Measurements from ENCODE around the gene KCNA10. TPM values are rescaled to one million over a fixed set of nuclear protein-coding genes. Genes with fewer than 3 reads are reported as not detected.

Gene KCNA10
- total and polyA plus RNA-seq, 2 experiments from 2014 or later, result not detected

DNA sequence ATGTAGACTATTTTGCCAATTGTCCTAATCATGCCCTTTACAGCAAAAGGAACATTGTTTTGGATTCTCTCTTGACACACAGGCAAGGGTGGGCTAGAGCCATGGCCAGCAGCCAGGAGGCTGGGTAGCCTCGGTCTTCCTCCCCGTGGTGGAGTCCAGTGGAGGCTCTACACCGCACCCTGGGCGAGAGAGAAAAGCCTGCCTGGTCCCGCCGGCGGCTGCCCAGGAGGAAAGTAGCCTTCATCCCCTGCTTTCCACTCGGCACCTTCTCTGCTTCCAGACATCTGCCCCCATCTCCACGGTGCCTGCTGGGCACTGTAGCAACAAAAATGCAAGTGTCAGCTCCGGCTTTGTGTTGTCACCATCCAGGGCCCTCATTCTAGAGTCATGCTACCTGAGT is 46.4 kb downstream of the KCNA10 start (continued):
- TF ChIP-seq, protein P1, sequence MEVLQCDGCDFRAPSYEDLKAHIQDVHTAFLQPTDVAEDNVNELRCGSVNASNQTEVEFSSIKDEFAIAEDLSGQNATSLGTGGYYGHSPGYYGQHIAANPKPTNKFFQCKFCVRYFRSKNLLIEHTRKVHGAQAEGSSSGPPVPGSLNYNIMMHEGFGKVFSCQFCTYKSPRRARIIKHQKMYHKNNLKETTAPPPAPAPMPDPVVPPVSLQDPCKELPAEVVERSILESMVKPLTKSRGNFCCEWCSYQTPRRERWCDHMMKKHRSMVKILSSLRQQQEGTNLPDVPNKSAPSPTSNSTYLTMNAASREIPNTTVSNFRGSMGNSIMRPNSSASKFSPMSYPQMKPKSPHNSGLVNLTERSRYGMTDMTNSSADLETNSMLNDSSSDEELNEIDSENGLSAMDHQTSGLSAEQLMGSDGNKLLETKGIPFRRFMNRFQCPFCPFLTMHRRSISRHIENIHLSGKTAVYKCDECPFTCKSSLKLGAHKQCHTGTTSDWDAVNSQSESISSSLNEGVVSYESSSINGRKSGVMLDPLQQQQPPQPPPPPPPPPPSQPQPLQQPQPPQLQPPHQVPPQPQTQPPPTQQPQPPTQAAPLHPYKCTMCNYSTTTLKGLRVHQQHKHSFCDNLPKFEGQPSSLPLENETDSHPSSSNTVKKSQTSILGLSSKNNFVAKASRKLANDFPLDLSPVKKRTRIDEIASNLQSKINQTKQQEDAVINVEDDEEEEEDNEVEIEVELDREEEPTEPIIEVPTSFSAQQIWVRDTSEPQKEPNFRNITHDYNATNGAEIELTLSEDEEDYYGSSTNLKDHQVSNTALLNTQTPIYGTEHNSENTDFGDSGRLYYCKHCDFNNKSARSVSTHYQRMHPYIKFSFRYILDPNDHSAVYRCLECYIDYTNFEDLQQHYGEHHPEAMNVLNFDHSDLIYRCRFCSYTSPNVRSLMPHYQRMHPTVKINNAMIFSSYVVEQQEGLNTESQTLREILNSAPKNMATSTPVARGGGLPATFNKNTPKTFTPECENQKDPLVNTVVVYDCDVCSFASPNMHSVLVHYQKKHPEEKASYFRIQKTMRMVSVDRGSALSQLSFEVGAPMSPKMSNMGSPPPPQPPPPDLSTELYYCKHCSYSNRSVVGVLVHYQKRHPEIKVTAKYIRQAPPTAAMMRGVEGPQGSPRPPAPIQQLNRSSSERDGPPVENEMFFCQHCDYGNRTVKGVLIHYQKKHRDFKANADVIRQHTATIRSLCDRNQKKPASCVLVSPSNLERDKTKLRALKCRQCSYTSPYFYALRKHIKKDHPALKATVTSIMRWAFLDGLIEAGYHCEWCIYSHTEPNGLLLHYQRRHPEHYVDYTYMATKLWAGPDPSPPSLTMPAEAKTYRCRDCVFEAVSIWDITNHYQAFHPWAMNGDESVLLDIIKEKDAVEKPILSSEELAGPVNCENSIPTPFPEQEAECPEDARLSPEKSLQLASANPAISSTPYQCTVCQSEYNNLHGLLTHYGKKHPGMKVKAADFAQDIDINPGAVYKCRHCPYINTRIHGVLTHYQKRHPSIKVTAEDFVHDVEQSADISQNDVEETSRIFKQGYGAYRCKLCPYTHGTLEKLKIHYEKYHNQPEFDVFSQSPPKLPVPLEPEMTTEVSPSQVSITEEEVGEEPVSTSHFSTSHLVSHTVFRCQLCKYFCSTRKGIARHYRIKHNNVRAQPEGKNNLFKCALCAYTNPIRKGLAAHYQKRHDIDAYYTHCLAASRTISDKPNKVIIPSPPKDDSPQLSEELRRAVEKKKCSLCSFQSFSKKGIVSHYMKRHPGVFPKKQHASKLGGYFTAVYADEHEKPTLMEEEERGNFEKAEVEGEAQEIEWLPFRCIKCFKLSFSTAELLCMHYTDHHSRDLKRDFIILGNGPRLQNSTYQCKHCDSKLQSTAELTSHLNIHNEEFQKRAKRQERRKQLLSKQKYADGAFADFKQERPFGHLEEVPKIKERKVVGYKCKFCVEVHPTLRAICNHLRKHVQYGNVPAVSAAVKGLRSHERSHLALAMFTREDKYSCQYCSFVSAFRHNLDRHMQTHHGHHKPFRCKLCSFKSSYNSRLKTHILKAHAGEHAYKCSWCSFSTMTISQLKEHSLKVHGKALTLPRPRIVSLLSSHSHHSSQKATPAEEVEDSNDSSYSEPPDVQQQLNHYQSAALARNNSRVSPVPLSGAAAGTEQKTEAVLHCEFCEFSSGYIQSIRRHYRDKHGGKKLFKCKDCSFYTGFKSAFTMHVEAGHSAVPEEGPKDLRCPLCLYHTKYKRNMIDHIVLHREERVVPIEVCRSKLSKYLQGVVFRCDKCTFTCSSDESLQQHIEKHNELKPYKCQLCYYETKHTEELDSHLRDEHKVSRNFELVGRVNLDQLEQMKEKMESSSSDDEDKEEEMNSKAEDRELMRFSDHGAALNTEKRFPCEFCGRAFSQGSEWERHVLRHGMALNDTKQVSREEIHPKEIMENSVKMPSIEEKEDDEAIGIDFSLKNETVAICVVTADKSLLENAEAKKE (CRISPR knock-in tag; IDR thresholded peaks at IDR 0.05), result no peak
- TF ChIP-seq ZNF114 (CRISPR knock-in tag; IDR thresholded peaks at IDR 0.05), result no peak

DNA sequence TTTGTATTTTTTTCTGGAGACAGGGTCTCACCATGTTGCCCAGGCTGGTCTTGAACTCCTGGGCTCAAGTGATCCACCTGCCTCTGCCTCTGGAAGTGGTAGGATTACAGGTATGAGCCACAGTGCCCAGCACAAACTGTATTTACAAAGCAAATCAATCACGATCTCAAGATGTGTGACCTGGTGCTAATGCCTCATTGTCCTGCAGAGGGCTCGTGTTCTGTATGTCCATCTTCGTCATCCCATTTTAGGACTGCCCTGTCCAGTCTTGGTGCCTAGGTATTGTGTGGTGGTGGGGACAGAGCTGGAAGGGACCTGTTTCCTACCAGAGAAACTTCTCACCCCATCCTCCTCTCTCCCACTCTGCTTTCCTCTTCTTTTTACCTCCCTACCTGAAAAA is 47.8 kb downstream of the KCNA10 start:
- TF ChIP-seq POLR2AphosphoS5 (IDR thresholded peaks at IDR 0.05; ENCODE audit: low read depth), result no peak
- TF ChIP-seq, protein P2, sequence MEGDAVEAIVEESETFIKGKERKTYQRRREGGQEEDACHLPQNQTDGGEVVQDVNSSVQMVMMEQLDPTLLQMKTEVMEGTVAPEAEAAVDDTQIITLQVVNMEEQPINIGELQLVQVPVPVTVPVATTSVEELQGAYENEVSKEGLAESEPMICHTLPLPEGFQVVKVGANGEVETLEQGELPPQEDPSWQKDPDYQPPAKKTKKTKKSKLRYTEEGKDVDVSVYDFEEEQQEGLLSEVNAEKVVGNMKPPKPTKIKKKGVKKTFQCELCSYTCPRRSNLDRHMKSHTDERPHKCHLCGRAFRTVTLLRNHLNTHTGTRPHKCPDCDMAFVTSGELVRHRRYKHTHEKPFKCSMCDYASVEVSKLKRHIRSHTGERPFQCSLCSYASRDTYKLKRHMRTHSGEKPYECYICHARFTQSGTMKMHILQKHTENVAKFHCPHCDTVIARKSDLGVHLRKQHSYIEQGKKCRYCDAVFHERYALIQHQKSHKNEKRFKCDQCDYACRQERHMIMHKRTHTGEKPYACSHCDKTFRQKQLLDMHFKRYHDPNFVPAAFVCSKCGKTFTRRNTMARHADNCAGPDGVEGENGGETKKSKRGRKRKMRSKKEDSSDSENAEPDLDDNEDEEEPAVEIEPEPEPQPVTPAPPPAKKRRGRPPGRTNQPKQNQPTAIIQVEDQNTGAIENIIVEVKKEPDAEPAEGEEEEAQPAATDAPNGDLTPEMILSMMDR (conservative IDR thresholded peaks at IDR 0.05; ENCODE audit: low read depth in 2 of 2), result 0 out of 4 replicates have a peak, but pooled peaks of 1 of the 2 experiments have one; percentile 14
- Mint-ChIP-seq H3K9me3 (no peaks in the 10 kb centered on the region), H3K27me3 (ENCODE audit: insufficient read depth, low read depth, poor library complexity) (peaks cover 2% of the 10 kb centered on the region), H3K4me3 (no peak overlapping the region), H3K36me3 (ENCODE audit: low read depth) (no peaks in the 10 kb centered on the region), H3K4me1 (no peaks in the 10 kb centered on the region), H3K27ac (no peak overlapping the region)
- Histone ChIP-seq H3K4me1 (ENCODE audit: insufficient read depth) (no peaks in the 10 kb centered on the region), H3K27me3 (ENCODE audit: insufficient read depth) (no peaks in the 10 kb centered on the region), H3K36me3 (ENCODE audit: insufficient read depth) (no peaks in the 10 kb centered on the region), H3K27ac (ENCODE audit: low read depth) (no peak overlapping the region), H2AFZ (no peak overlapping the region), H3K79me2 (replicated peaks; ENCODE audit: insufficient read depth) (no peaks in the 10 kb centered on the region), H3K4me3 (no peak overlapping the region), H3K9me2 (ENCODE audit: insufficient read depth) (no peaks in the 10 kb centered on the region), H3K4me2 (no peak overlapping the region), H4K20me1 (replicated peaks; ENCODE audit: insufficient read depth) (no peaks in the 10 kb centered on the region), H3F3A (replicated peaks; ENCODE audit: low read depth) (no peaks in the 10 kb centered on the region)
- DNase-seq (ENCODE audit: low spot score) (no peak), ATAC-seq (no peak)

Other genes with a start within 250 kb of the KCNA10 start
- gene RBM15, start 179.8 kb downstream of the KCNA10 start, total RNA-seq (2014; rRNA removed; shearing (Covaris generic)), result 68.3 and 84.0 TPM in 2 replicates
- 20.6 and 20.8 TPM in 2 replicates for gene RBM15, start 179.8 kb downstream of the KCNA10 start, polyA plus RNA-seq (2016; fragmentation: Nextera tagmentation; extraction: Ambion mirVana)
- gene SLC16A4, start 128.1 kb downstream of the KCNA10 start, total RNA-seq (2014; rRNA removed; shearing (Covaris generic)), result 0.50 and 0.94 TPM in 2 replicates
- gene SLC16A4, start 128.1 kb downstream of the KCNA10 start, polyA plus RNA-seq (2016; fragmentation: Nextera tagmentation; extraction: Ambion mirVana), result 1.5 and 1.6 TPM in 2 replicates
- 41.0 and 52.6 TPM in 2 replicates for gene LAMTOR5, start 111.5 kb downstream of the KCNA10 start, total RNA-seq (2014; rRNA removed; shearing (Covaris generic))
- gene LAMTOR5, start 111.5 kb downstream of the KCNA10 start, polyA plus RNA-seq (2016; fragmentation: Nextera tagmentation; extraction: Ambion mirVana), result 246 and 263 TPM in 2 replicates
- not detected in 2 replicates for gene PROK1, start 68.0 kb downstream of the KCNA10 start, total RNA-seq (2014; rRNA removed; shearing (Covaris generic))
- gene PROK1, start 68.0 kb downstream of the KCNA10 start, polyA plus RNA-seq (2016; fragmentation: Nextera tagmentation; extraction: Ambion mirVana), result not detected in 2 replicates
- gene KCNA2, start 87.2 kb upstream of the KCNA10 start, total RNA-seq (2014; rRNA removed; shearing (Covaris generic)), result 0.97 and 1.5 TPM in 2 replicates
- gene KCNA2, start 87.2 kb upstream of the KCNA10 start, polyA plus RNA-seq (2016; fragmentation: Nextera tagmentation; extraction: Ambion mirVana), result 0.11 and 0.17 TPM in 2 replicates
- 3.0 and 4.2 TPM in 2 replicates for gene KCNA3, start 155.8 kb upstream of the KCNA10 start, total RNA-seq (2014; rRNA removed; shearing (Covaris generic))
- 0.32 TPM in 1 of 2 replicates, not detected in the other for gene KCNA3, start 155.8 kb upstream of the KCNA10 start, polyA plus RNA-seq (2016; fragmentation: Nextera tagmentation; extraction: Ambion mirVana)